HFF-Myc (cell line): ENCODE measurements around the gene INPP4B.

Source experiments
- DNase-seq: peaks from one replicate; pipeline ENCODE4 v3.0.0-alpha.2; 2011; ENCODE audit warnings: low read depth; ENCODE audit errors: extremely low read depth
- H3K4me3 ChIP-seq: replicated peaks from 2 replicates; pipeline ENCODE4 v1.5.1; 2011; ENCODE audit warnings: low read depth, mild to moderate bottlenecking, control low read depth, low read length
- CTCF ChIP-seq: IDR thresholded peaks from 2 replicates; pipeline ENCODE4 v1.5.1; 2012; ENCODE audit warnings: mild to moderate bottlenecking, low read depth, low read length, control low read depth; ENCODE audit errors: missing control alignments

The INPP4B gene

GRCh38 chr4:142226014-142226413, 620.1 kb downstream of the INPP4B start:
- TF ChIP-seq CTCF = no peak
- H3K4me3 ChIP-seq = no peak overlapping the region
- no peak for DNase-seq

GRCh38 chr4:142222127-142222526, 624.0 kb downstream of the INPP4B start:
- H3K4me3 ChIP-seq = no peak overlapping the region
- DNase-seq = no peak
- TF ChIP-seq CTCF = no peak

DNA sequence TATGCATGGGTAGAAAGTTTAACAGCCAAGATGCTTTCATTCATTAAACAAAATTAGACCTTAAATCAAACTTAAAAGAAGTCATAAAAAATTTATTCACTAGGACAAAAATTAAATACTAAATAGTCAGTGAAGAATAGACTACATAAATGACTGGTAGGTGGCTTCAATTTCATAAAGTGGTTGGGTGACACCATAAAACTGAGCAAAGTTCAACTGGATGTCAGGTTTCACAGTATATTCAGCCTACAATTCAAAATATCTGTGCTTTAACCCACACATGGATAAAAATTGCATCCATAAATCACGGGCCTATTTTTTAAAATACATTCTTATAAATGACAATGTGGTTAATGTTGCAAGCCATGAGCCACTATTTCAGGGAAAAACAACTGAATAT, 627.4 kb downstream of the INPP4B start:
- H3K4me3 ChIP-seq = no peak overlapping the region
- no peak for DNase-seq
- no peak for TF ChIP-seq CTCF

DNA sequence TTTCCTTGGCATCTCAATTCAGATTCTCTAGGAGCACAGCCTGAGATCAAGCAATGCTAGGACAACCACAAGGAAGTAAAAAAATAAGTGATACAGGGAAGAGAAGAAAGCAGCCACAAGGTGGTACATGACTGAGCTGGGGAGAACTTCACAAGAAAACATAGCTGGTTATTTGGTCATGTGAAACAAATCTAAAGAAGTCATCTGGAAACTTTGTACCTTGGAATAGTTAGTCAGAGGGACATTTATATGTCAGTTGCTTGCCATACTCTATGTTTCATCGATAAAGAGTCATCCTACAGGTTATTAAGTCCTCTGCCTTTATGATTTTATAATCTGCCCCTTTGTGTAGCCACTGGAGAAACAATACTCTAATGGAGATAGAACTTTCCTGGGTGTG, 634.7 kb downstream of the INPP4B start:
- H3K4me3 ChIP-seq = no peak overlapping the region
- no peak for DNase-seq
- TF ChIP-seq CTCF = peak; percentile 9

DNA sequence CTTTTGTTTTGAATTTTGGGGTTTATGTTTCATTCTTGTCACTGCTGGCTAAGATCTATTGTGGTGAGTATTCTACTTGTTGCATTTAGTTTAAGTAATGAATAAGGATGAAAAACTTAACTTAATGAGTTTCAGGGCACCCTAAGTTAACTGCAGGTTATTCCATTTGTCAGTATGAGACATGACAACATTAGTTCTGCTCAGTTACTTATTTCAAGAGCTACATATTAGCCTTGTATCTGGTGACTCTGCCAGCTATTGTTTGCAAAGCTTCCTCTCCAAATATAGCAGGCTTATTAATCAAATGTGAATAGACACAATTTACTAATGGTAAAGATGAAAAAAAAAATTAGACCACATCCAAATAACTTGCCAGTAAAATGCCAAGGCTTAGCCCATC, 642.6 kb downstream of the INPP4B start:
- no peak for TF ChIP-seq CTCF
- no peak for DNase-seq
- no peak overlapping the region for H3K4me3 ChIP-seq

DNA sequence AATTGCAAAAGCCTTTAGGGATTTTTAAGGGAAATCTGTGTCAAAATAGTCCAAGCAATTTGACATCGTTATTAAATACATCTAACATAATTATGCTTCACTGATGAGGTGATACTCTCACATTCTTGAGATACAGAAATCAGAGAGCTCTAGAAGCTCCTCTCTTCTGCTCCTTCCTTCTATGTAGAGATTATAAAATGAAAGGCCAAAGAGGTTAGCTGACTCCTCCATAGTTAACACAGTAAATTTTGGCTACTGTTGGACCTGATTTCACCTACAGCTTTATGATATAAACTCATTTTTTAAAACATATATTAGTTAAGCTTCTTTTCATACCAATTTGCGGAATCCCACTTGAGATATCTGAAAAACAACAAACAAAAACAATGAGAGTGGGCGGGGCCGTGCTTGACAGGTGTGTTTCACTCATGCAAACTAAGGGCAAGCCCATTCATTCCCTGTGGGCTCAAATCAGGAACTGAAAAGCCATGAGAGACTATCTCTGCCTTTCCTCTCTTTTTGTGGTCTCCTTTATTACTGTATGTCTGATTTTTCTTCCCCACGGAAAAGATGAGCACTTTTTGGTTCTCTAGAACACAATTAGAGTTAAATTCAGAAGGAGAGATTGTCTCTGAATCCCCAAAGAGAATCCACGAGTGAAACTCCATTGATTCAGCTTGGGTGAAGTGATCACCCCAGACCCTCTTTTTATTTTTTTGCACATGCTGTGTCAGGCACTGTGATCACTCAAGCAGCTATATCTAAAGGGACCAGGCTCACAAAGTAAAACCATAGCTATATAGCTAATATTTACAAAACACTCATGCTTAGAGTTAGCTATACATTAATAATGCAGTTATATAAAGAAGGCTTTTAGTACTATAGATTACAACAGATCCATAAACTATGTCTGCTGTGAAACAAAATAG, 643.4 kb downstream of the INPP4B start:
- no peak for DNase-seq
- no peak for TF ChIP-seq CTCF
- no peak overlapping the region for H3K4me3 ChIP-seq
